Fibroblast of the aortic adventitia (primary cell): ENCODE results near the gene SLPI. TPM values are rescaled to one million over a fixed set of nuclear protein-coding genes. Genes with fewer than 3 reads are reported as not detected.

Experiments used
- DNase-seq: peaks from one replicate; pipeline ENCODE4 v3.0.0-alpha.2; 2010; ENCODE audit warnings: low read depth
- H3K4me3 ChIP-seq: 2 replicates; pipeline ENCODE4 v1.5.1; 2011; ENCODE audit warnings: low read depth, mild to moderate bottlenecking, control low read depth, low read length, moderate library complexity
- total RNA-seq: library from RNA; depleted of rRNA; stranded (reverse); fragments of >200 nt; gene quantifications from 2 replicates; pipeline ENCODE4 v1.2.3, GENCODE V29; 2012; ENCODE audit warnings: low replicate concordance
- TF ChIP-seq, protein P1 (sequence below): IDR thresholded peaks from 2 replicates; pipeline ENCODE4 v1.5.1; 2011; ENCODE audit warnings: mild to moderate bottlenecking, low read length, control low read depth, inconsistent platforms; ENCODE audit not compliant: insufficient read depth

The SLPI gene
- total RNA-seq, 1 donor = 0.63 TPM

DNA sequence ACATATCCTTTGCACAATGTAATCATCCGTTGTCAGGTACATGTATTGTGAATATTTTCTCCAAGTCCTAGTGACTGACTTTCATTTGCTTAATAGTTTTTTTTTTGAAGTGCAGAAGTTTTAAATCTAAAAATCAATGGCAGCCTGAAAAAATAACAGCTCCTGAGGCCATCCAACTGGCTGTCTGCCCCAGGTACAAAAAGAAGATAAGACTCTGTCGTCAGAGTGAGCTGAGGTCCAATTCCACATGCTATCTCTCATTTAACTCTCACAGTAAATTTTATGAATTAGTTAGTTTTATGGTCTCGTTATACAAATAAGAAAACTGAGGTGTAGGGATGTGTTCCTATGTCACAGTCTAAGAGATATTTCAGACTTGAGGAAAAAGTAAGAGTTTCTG lies 21.0 kb upstream of the SLPI start:
- TF ChIP-seq, protein P1, sequence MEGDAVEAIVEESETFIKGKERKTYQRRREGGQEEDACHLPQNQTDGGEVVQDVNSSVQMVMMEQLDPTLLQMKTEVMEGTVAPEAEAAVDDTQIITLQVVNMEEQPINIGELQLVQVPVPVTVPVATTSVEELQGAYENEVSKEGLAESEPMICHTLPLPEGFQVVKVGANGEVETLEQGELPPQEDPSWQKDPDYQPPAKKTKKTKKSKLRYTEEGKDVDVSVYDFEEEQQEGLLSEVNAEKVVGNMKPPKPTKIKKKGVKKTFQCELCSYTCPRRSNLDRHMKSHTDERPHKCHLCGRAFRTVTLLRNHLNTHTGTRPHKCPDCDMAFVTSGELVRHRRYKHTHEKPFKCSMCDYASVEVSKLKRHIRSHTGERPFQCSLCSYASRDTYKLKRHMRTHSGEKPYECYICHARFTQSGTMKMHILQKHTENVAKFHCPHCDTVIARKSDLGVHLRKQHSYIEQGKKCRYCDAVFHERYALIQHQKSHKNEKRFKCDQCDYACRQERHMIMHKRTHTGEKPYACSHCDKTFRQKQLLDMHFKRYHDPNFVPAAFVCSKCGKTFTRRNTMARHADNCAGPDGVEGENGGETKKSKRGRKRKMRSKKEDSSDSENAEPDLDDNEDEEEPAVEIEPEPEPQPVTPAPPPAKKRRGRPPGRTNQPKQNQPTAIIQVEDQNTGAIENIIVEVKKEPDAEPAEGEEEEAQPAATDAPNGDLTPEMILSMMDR = no peak
- DNase-seq = no peak
- no peak overlapping the region for H3K4me3 ChIP-seq

DNA sequence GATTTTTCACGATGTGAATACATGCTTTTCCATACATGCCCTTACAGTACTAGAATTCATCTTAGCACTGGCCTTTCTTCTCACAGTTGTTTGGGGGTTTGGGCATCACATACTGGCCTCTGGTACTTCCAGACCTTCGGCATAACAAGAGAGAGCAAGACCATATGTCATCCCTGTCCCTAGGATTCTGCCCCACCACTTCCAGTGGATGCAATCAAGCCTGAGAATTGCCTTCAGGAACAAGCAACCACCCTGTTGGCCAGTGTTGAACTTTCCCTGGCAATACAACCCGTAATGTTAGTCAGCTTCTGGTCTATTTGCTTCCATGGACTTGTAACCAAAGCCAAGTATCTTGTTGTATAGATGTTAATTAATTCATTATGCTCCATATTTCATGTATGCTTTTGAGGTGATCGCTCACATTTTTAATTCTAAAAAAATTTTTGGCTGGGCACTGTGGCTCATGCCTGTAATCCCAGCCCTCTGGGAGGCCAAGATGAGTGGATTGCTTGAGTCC lies 15.4 kb upstream of the SLPI start:
- no peak for DNase-seq
- TF ChIP-seq, protein P1 = no peak
- no peak overlapping the region for H3K4me3 ChIP-seq

DNA sequence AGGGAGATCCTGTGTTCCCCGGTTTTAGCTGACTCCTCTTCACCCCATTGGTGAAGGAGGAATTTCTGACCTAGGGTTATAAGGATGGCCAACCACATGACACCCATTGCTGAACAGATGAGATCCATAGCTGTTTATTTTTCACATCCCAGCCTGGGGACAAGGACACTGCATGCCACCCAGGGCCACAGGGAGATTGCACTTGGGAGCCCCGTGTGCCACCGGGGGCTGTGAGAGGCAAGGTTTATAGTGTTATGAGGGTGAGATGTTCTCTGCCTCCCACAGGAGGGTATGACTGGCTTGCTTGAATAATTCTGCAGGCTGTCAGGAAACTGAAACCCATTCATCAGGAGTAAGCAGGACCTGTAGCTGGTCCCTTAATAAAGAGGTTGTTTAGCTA lies 14.7 kb upstream of the SLPI start:
- TF ChIP-seq, protein P1 = no peak
- no peak for DNase-seq
- H3K4me3 ChIP-seq = no peak overlapping the region

DNA sequence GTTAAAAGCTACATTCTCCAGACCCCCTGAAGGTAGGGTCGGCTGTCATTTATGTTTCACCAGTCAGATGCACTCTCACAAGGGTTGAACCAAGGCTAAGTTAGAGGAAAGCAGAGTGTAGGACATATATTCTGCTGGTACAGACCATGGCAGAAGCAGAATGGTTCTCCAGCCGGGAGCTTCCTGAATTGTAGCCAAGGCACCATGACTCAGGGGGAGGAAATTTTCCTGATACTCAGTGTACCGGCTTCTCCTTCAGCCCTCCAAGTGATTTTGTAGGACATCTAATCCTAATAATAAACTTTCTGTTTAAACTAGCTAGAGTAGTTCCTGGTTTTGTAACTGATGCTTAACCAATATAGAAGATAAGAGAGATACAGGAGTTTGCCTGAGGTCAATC lies 14.2 kb upstream of the SLPI start:
- TF ChIP-seq, protein P1 = no peak
- no peak overlapping the region for H3K4me3 ChIP-seq
- DNase-seq = peak; percentile 67

DNA sequence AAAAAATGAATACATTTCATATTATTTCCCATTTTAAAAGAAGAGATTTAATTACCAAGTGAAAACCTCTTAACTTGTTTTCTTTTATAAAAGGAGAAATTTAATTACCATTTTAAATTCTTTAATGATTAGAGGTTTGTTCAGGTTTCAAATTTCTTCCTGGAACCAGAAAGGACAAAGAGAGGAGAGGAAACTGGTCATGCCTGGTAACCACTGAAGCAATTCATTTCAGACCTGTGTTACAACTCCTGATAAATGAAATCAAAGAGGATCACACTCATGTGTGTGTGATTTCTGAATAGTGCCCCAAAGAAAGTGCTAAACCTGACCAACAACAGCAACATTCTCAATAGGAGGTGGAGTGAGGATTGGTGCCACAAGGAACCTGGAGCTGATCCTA lies 12.6 kb upstream of the SLPI start:
- no peak for DNase-seq
- TF ChIP-seq, protein P1 = no peak

DNA sequence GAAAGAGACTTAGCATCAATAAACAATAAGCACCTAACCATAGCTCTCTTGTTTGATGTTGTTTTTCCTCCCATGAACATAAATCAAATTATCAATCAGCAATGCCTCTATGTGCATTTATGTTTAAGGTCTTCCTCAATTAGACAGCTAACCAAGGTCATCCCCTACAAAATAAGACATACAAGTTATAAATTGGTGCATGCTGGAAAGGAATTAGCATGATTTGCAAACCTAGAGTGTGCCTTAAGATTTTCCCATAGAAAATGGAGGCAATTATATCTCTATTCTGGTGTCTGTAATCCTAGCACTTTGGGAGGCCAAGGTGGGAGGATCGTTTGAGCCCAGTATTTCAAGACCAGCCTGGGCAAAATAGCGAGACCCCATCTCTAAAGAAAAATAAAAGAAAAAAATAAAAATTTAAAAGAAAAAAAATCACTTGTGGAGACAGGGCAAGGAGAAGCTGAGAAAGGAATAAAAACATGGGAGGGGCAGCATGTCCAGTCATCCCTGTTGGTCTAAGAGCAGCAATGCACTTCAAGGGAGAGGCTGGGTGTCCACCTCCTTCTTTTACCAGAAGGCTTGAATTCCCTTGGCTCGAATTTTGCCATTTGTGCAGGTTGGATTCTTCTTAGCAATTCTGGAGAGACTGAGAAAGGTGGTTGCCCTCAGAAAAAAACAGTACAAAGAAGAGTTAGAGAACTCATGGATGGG lies 9.3 kb upstream of the SLPI start:
- H3K4me3 ChIP-seq = no peak overlapping the region
- DNase-seq = no peak
- TF ChIP-seq, protein P1 = no peak

More for the DNA sequence above, 12.6 kb upstream of the SLPI start:
- H3K4me3 ChIP-seq = no peak overlapping the region
